Ascending aorta (tissue), 2 donors: ENCODE results near the gene PFKL. TPM values are rescaled to one million over a fixed set of nuclear protein-coding genes. Genes with fewer than 3 reads are reported as not detected.
A peak's percentile ranks its signal among the peaks of the same experiment; 100 is the strongest.
"Not testable (repeated sequence)": the region's sequence is repeated elsewhere in the genome, so short reads cannot be mapped to it uniquely, and the experiment has no call there.

Experiments used
- DNase-seq, 2 donors: peaks; one replicate each; pipeline ENCODE4 v3.0.0-alpha.2; 2019; ENCODE audit warnings: low spot score in 2 of 2
- H3K27ac ChIP-seq, 2 donors: fragments of 200-600 bp; sonication (generic); one replicate each; pipeline ENCODE4 v1.5.1; 2016 to 2017; ENCODE audit warnings: mild to moderate bottlenecking in 1 of 2
- H3K27me3 ChIP-seq: fragments of 200-600 bp; sonication (generic); one replicate; pipeline ENCODE4 v1.5.1; 2017
- H3K36me3 ChIP-seq, 2 donors: fragments of 200-600 bp; sonication (generic); one replicate each; pipeline ENCODE4 v1.5.1; 2016
- H3K4me1 ChIP-seq, 2 donors: fragments of 200-600 bp; sonication (generic); one replicate each; pipeline ENCODE4 v1.5.1; 2016 to 2017; ENCODE audit warnings: mild to moderate bottlenecking in 1 of 2
- H3K4me3 ChIP-seq, 2 donors: fragments of 200-600 bp; sonication (generic); one replicate each; pipeline ENCODE4 v1.5.1; 2016 to 2017; ENCODE audit warnings: mild to moderate bottlenecking in 1 of 2
- H3K9me3 ChIP-seq, 2 donors: fragments of 200-600 bp; sonication (generic); one replicate each; pipeline ENCODE4 v1.5.1; 2016
- CTCF ChIP-seq, 3 experiments: fragments of 200-600 bp in 2 of 3; fragments of 450-650 bp in 1 of 3; sonication (generic) in 2 of 3; IDR thresholded peaks; one replicate each; pipeline ENCODE4 v1.5.1; 2016 to 2019; ENCODE audit warnings: antibody characterized with exemption in 3 of 3, mild to moderate bottlenecking in 1 of 3, moderate library complexity in 1 of 3
- intact Hi-C: fragments of 100-400 bp; cut with DNase I; formaldehyde crosslinking; loops from one replicate; pipeline ENCODE4 v1.15.1; 2023
- total RNA-seq: library from RNA; depleted of rRNA; stranded (reverse); fragments of >200 nt; gene quantifications from one replicate; pipeline ENCODE4 v1.1.0, GENCODE V29; 2016

Gene PFKL
- total RNA-seq, 1 donor from 2014 or later: 153 TPM

GRCh38 chr21:44360159-44360558, 60.3 kb downstream of the PFKL start:
- DNase-seq: no peak
- no peaks in the 10 kb centered on the region for H3K36me3 ChIP-seq
- TF ChIP-seq CTCF (IDR thresholded peaks at IDR 0.05): no peak
- no peak overlapping the region for H3K4me3 ChIP-seq
- intact Hi-C loops: no loop called here
- peaks cover 5 to 17% of the 10 kb centered on the region in 2 donors for H3K9me3 ChIP-seq
- no peaks in the 10 kb centered on the region for H3K4me1 ChIP-seq
- no peak overlapping the region for H3K27ac ChIP-seq
- no peaks in the 10 kb centered on the region for H3K27me3 ChIP-seq

GRCh38 chr21:44361903-44362302, 62.0 kb downstream of the PFKL start:
- intact Hi-C loops, H3K4me3 ChIP-seq, H3K27ac ChIP-seq, H3K36me3 ChIP-seq, DNase-seq, H3K4me1 ChIP-seq, H3K27me3 ChIP-seq: not testable (repeated sequence)
- H3K9me3 ChIP-seq: peaks cover 5 to 17% of the 10 kb centered on the region in 2 donors

GRCh38 chr21:44363278-44363677, 63.4 kb downstream of the PFKL start:
- no peaks in the 10 kb centered on the region for H3K4me1 ChIP-seq
- H3K27ac ChIP-seq: no peak overlapping the region
- no peak for DNase-seq
- H3K36me3 ChIP-seq: no peaks in the 10 kb centered on the region
- H3K27me3 ChIP-seq: no peaks in the 10 kb centered on the region
- H3K9me3 ChIP-seq: peaks cover 5 to 17% of the 10 kb centered on the region in 2 donors
- no peak for TF ChIP-seq CTCF (IDR thresholded peaks at IDR 0.05)
- no peak overlapping the region for H3K4me3 ChIP-seq
- intact Hi-C loops: no loop called here

GRCh38 chr21:44364151-44365053, 64.5 kb downstream of the PFKL start:
- Histone ChIP-seq H3K9me3 (peaks cover 5 to 17% of the 10 kb centered on the region in 2 donors), H3K36me3 (no peaks in the 10 kb centered on the region), H3K4me3 (no peak overlapping the region), H3K4me1 (no peaks in the 10 kb centered on the region), H3K27ac (no peak overlapping the region), H3K27me3 (no peaks in the 10 kb centered on the region)
- TF ChIP-seq CTCF (IDR thresholded peaks at IDR 0.05): no peak
- DNase-seq: peak in 1 of 2 donors; percentile 40
- intact Hi-C loops: no loop called here

- H3K27me3 ChIP-seq: no peaks in the 10 kb centered on the region
- intact Hi-C loops: no loop called here
- no peak overlapping the region for H3K4me3 ChIP-seq
- peaks cover 5 to 17% of the 10 kb centered on the region in 2 donors for H3K9me3 ChIP-seq
- H3K27ac ChIP-seq: no peak overlapping the region
- no peak for TF ChIP-seq CTCF (IDR thresholded peaks at IDR 0.05)
- no peaks in the 10 kb centered on the region for H3K36me3 ChIP-seq
- peak in 1 of 2 donors; percentile 48 for DNase-seq
- H3K4me1 ChIP-seq: no peaks in the 10 kb centered on the region
Observed at GRCh38 chr21:44365251-44365966, 65.6 kb downstream of the PFKL start.
